A549 treated with RU486 at 1 μM for 4 hours (cell line): ENCODE data around the gene PDCD2L. TPM values are rescaled to one million over a fixed set of nuclear protein-coding genes. Genes with fewer than 3 reads are reported as not detected.

Source experiments
- total RNA-seq: library from RNA; stranded (reverse); fragments of 200-300 nt; extraction: Qiagen RNA extraction; gene quantifications from 5 replicates; pipeline ENCODE4 v1.2.3, GENCODE V29; 2022; ENCODE audit warnings: low read depth

The PDCD2L gene
- total RNA-seq = 26.5 to 38.1 TPM (median 37.1 TPM) in 5 replicates

DNA sequence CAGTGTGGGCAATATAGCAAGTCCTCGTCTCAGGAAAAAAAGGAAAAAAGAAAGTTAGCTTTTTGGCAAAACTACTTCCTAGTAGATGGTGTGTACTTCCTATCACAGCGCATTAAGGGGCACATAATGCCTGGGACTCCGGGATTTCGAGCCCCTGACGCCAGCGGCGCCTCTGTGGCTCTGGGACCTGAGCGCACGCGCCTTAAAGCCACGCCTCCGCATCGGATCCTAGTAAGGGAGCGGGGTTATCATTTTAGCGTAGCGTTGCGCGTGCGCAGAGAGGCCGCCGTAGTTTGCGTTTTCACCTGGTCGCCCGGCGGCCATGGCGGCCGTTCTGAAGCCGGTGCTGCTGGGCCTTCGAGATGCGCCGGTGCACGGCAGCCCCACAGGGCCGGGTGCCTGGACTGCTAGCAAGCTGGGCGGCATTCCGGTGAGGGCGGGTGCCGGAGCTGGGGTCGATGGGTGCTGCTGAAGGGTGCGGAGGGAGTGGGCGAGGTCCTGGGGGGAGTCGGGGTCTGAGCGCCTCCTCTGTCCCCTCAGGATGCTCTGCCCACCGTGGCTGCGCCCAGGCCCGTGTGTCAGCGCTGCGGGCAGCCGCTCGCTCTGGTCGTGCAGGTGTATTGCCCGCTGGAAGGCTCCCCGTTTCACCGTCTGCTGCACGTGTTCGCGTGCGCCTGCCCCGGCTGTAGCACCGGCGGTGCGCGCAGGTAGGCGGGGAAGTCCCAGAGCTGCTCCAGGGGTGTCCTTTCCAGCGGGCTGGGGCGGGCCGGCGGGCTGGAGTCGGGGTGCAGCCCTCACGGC, at the start of gene PDCD2L:
Gene PDCD2L, plus strand, starts transcription at position 291 of the 801 bp plus-strand sequence. Its CDS starts 32 bp downstream, at position 323.

DNA sequence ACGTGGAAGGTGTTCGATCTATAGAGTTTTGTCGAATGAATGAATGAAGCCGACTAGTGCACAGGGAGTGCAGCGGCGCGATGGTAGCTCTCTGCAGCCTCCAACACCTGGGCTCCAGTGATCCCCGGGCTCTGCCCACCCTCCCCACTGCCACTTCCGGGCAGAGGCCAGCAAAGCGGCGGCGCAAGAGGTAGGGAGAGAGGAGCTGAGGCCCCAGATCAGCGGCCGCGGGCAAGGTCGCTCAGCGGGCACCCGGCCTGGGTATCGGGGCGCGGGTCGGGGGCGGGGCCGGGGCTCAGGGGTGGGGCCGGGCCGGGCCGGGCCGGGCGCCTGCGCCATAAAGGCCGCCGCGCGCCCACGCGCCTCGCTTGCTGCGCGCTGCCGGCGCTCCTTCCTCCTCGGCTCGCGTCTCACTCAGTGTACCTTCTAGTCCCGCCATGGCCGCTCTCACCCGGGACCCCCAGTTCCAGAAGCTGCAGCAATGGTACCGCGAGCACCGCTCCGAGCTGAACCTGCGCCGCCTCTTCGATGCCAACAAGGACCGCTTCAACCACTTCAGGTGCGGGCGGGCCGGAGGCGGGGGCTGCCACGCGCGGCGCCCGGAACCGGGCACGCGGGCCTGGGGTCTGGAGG, 39.3 kb upstream of the PDCD2L start, which contains the start of gene GPI:
Gene GPI, plus strand, starts transcription at position 367 of the 633 bp plus-strand sequence. Its CDS starts 71 bp downstream, at position 438.

Other genes with a start within 250 kb of the PDCD2L start
- 219 to 356 TPM (median 230 TPM) in 5 replicates for gene LSM14A, start 231.9 kb upstream of the PDCD2L start, total RNA-seq
- 7.1 to 12.7 TPM (median 11.7 TPM) in 5 replicates for gene GARRE1, start 149.8 kb upstream of the PDCD2L start, total RNA-seq
- 637 to 765 TPM (median 695 TPM) in 5 replicates for gene GPI, start 39.2 kb upstream of the PDCD2L start, total RNA-seq
- gene UBA2, start 24.0 kb downstream of the PDCD2L start, total RNA-seq = 253 to 434 TPM (median 288 TPM) in 5 replicates
- gene WTIP, start 77.4 kb downstream of the PDCD2L start, total RNA-seq = 22.5 to 33.9 TPM (median 29.7 TPM) in 5 replicates